A673 (cell line): Measurements from ENCODE around the gene SHOX. TPM values are rescaled to one million over a fixed set of nuclear protein-coding genes. Genes with fewer than 3 reads are reported as not detected.
"Not testable (repeated sequence)": the region's sequence is repeated elsewhere in the genome, so short reads cannot be mapped to it uniquely, and the experiment has no call there.

Source experiments
- BruUV-seq: library from RNA; stranded (reverse); fragments of 400-500 nt; replicated peaks from 2 replicates; lab custom pipeline; 2021; lab: Mats Ljungman, UMichigan
- CTCF ChIA-PET: fragments of 300-600 bp; sonication (Branson Sonifier 250); formaldehyde crosslinking; loops from one replicate; lab custom pipeline; 2022; ENCODE audit warnings: antibody characterized with exemption; lab: Charles Lee
- POLR2A ChIA-PET: fragments of 300-600 bp; sonication (Branson Sonifier 250); formaldehyde crosslinking; loops from one replicate; lab custom pipeline; 2022; ENCODE audit warnings: antibody characterized with exemption; ENCODE audit not compliant: low non-redundant PET; lab: Charles Lee
- DNase-seq: peaks from one replicate; pipeline ENCODE4 v3.0.0-alpha.2; 2015; ENCODE audit warnings: low spot score
- H3K27ac ChIP-seq: fragments of 200-600 bp; sonication (generic); 2 replicates; pipeline ENCODE4 v1.5.1; 2016; ENCODE audit warnings: mixed run types, low read depth, mild to moderate bottlenecking, mixed read lengths, antibody characterized with exemption, low read length; ENCODE audit not compliant: poor library complexity, severe bottlenecking
- H3K27me3 ChIP-seq: fragments of 200-600 bp; sonication (generic); replicated peaks from 2 replicates; pipeline ENCODE4 v1.6.1; 2017; ENCODE audit warnings: mixed run types, low read depth, mild to moderate bottlenecking, mixed read lengths, antibody characterized with exemption, low read length; ENCODE audit not compliant: insufficient read depth, poor library complexity
- H3K36me3 ChIP-seq: fragments of 200-600 bp; sonication (generic); 2 replicates; pipeline ENCODE4 v1.6.1; 2016; ENCODE audit warnings: mixed run types, mild to moderate bottlenecking, mixed read lengths, antibody characterized with exemption, low read length; ENCODE audit not compliant: insufficient read depth, poor library complexity, severe bottlenecking
- H3K4me1 ChIP-seq: fragments of 200-600 bp; sonication (generic); 2 replicates; pipeline ENCODE4 v1.6.1; 2017; ENCODE audit warnings: mixed run types, mild to moderate bottlenecking, mixed read lengths, antibody characterized with exemption, low read length; ENCODE audit not compliant: insufficient read depth, poor library complexity, severe bottlenecking
- H3K4me3 ChIP-seq: fragments of 200-600 bp; sonication (generic); 2 replicates; pipeline ENCODE4 v1.5.1; 2016; ENCODE audit warnings: low read depth, mixed run types, mild to moderate bottlenecking, mixed read lengths, low read length; ENCODE audit not compliant: poor library complexity, severe bottlenecking
- H3K9me3 ChIP-seq: fragments of 200-600 bp; sonication (generic); 2 replicates; pipeline ENCODE4 v1.6.1; 2016; ENCODE audit warnings: mixed run types, low read depth, mild to moderate bottlenecking, mixed read lengths, antibody characterized with exemption, low read length; ENCODE audit not compliant: poor library complexity, severe bottlenecking
- CTCF ChIP-seq: fragments of 300-800, 200-600 bp; sonication (generic); conservative IDR thresholded peaks from 2 replicates; pipeline ENCODE4 v1.5.1; 2017; ENCODE audit warnings: low read depth, mild to moderate bottlenecking, antibody characterized with exemption, low read length, moderate library complexity, mixed read lengths
- EZH2 ChIP-seq: fragments of 200-600 bp; sonication (generic); IDR thresholded peaks from 2 replicates; pipeline ENCODE4 v1.6.1; 2017; ENCODE audit warnings: borderline replicate concordance, low read depth, mild to moderate bottlenecking, mixed read lengths, antibody characterized with exemption, low read length; ENCODE audit not compliant: poor library complexity, severe bottlenecking
- intact Hi-C: fragments of 100-400 bp; cut with micrococcal nuclease; formaldehyde crosslinking; loops from one replicate; pipeline ENCODE4 v1.10.0; 2022; ENCODE audit not compliant: unreplicated experiment
- total RNA-seq: library from RNA; stranded (reverse); gene quantifications from 2 replicates; pipeline ENCODE4 v1.2.3, GENCODE V29; 2021

Gene SHOX
- total RNA-seq, 1 experiment from 2014 or later: not detected

DNA sequence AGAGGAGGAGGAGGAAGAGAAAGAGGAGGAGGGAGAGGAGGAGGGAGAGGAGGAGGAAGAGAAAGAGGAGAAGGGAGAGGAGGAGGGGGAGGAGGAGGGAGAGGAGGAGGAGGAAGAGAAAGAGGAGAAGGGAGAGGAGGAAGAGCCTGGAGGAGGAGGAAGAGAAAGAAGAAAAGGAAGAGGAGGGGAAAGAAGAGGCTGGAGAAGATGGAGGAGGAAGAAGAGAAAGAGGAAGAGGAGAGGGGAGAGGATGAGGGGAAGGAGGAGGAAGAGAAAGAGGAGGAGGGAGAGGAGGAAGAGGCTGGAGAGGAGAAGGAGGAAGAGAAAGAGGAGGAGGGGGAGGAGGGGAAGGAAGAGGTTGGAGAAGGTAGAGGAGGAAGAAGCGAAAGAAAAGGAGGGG is 46.0 kb upstream of the SHOX start:
- no peak for DNase-seq
- Histone ChIP-seq H3K9me3 (peaks cover 2% of the 10 kb centered on the region), H3K27ac (no peak overlapping the region), H3K4me1 (no peaks in the 10 kb centered on the region), H3K27me3 (no peaks in the 10 kb centered on the region), H3K36me3 (no peaks in the 10 kb centered on the region), H3K4me3 (no peak overlapping the region)
- ChIA-PET POLR2A (no interaction called here), CTCF (no interaction called here)
- no TSS peak for BruUV-seq
- intact Hi-C loops: no loop called here
- no peak for TF ChIP-seq EZH2
- TF ChIP-seq CTCF: no peak

DNA sequence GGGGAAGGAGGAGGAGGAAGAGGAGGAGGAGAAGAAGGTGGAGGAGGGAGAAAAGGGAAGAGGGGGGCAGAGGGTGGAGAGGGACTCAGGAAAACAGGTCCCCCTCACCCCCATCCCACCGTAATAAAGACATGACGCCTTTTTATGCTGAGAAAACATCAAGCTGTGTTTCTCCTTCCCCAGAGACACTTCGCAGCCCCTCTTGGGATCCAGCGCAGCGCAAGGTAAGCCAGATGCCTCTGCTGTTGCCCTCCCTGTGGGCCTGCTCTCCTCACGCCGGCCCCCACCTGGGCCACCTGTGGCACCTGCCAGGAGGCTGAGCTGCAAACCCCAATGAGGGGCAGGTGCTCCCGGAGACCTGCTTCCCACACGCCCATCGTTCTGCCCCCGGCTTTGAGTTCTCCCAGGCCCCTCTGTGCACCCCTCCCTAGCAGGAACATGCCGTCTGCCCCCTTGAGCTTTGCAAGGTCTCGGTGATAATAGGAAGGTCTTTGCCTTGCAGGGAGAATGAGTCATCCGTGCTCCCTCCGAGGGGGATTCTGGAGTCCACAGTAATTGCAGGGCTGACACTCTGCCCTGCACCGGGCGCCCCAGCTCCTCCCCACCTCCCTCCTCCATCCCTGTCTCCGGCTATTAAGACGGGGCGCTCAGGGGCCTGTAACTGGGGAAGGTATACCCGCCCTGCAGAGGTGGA is 45.3 kb upstream of the SHOX start:
- H3K4me1 ChIP-seq: no peaks in the 10 kb centered on the region

GRCh38 chrX:586351-586750 is 44.2 kb upstream of the SHOX start:
- DNase-seq: no peak
- TF ChIP-seq CTCF (no peak), EZH2 (no peak)
- intact Hi-C loops: no loop called here

More for the DNA sequence above, 45.3 kb upstream of the SHOX start:
- no peaks in the 10 kb centered on the region for H3K36me3 ChIP-seq
- no peaks in the 10 kb centered on the region for H3K27me3 ChIP-seq
- no peak overlapping the region for H3K27ac ChIP-seq
- BruUV-seq: no TSS peak
- CTCF ChIA-PET: no interaction called here
- POLR2A ChIA-PET: no interaction called here
- no peak for DNase-seq
- intact Hi-C loops: no loop called here
- TF ChIP-seq CTCF (no peak), EZH2 (no peak)
- H3K4me3 ChIP-seq: no peak overlapping the region
- H3K9me3 ChIP-seq: peaks cover 3% of the 10 kb centered on the region

DNA sequence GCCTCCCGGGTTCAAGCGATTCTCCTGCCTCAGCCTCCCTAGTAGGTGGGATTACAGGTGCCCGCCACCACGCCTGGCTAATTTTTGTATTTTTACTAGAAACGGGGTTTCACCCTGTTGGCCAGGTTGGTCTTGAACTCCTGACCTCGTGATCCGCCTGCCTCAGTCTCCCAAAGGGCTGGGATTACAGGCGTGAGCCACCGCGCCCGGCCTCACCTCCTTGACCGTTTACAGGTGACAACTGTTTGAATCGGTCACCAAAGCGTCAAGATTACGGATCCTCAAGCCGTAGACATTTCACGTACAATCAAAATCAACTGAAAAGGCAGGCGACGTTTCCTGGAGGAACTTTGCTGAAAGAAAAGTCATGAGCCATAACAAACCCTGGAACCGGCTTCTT is 41.3 kb upstream of the SHOX start:
- BruUV-seq, H3K27ac ChIP-seq, CTCF ChIA-PET, intact Hi-C loops, DNase-seq, H3K4me3 ChIP-seq, H3K4me1 ChIP-seq, POLR2A ChIA-PET, H3K27me3 ChIP-seq, H3K36me3 ChIP-seq, H3K9me3 ChIP-seq: not testable (repeated sequence)

More at GRCh38 chrX:586351-586750, 44.2 kb upstream of the SHOX start:
- ChIA-PET POLR2A (no interaction called here), CTCF (no interaction called here)
- Histone ChIP-seq H3K4me1 (no peaks in the 10 kb centered on the region), H3K9me3 (peaks cover 3% of the 10 kb centered on the region), H3K27me3 (no peaks in the 10 kb centered on the region), H3K27ac (no peak overlapping the region), H3K4me3 (no peak overlapping the region), H3K36me3 (no peaks in the 10 kb centered on the region)
- BruUV-seq: no TSS peak
